Panc1 (cell line): ENCODE measurements around the gene RIPOR3.

Experiments
- SIN3A ChIP-seq: IDR thresholded peaks from 2 replicates; pipeline ENCODE4 v1.6.1; 2012; ENCODE audit warnings: low read depth, mild to moderate bottlenecking, low read length, moderate library complexity, borderline replicate concordance; ENCODE audit not compliant: insufficient read depth
- TF ChIP-seq, protein P1 (sequence below): fragments of 450-650 bp; IDR thresholded peaks from 2 replicates; pipeline ENCODE4 v1.5.1; 2017; ENCODE audit warnings: mild to moderate bottlenecking

DNA sequence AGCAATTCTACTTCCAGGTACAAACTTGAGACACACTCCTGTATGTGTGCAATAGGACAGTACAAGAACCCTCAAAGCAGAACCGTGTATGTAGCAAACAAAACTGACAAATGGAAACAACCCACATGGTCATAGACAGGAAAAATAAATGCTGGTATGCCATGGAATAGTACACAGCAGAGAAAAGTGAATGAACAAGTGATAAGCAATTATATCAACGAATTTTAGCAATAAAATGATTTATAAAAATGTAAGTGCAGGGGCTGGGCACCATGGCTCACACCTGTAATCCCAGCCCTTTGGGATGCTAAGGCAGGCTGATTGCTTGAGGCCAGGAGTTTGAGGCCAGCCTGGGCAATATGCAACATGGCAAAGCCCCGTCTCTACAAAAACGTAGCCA lies 9.3 kb downstream of the RIPOR3 start:
- TF ChIP-seq, protein P1, sequence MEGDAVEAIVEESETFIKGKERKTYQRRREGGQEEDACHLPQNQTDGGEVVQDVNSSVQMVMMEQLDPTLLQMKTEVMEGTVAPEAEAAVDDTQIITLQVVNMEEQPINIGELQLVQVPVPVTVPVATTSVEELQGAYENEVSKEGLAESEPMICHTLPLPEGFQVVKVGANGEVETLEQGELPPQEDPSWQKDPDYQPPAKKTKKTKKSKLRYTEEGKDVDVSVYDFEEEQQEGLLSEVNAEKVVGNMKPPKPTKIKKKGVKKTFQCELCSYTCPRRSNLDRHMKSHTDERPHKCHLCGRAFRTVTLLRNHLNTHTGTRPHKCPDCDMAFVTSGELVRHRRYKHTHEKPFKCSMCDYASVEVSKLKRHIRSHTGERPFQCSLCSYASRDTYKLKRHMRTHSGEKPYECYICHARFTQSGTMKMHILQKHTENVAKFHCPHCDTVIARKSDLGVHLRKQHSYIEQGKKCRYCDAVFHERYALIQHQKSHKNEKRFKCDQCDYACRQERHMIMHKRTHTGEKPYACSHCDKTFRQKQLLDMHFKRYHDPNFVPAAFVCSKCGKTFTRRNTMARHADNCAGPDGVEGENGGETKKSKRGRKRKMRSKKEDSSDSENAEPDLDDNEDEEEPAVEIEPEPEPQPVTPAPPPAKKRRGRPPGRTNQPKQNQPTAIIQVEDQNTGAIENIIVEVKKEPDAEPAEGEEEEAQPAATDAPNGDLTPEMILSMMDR: no peak
- TF ChIP-seq SIN3A: no peak
